Liver (tissue), 3 donors: ENCODE data around the gene IFNGR1.

Experiments used
- ATF3 ChIP-seq: IDR thresholded peaks from 2 replicates; pipeline ENCODE4 v1.6.1; 2016; ENCODE audit warnings: antibody characterized with exemption
- CTCF ChIP-seq: fragments of 150-350 bp; IDR thresholded peaks from 2 replicates; pipeline ENCODE4 v1.5.1; 2017; ENCODE audit warnings: improper control_type of control experiment, low read depth, low read length; ENCODE audit not compliant: missing input control
- JUND ChIP-seq, 2 donors: IDR thresholded peaks; 2 replicates each; pipeline ENCODE4 v1.6.1; 2016; ENCODE audit warnings: antibody characterized with exemption in 2 of 2
- MAX ChIP-seq: IDR thresholded peaks from 2 replicates; pipeline ENCODE4 v1.6.1; 2016; ENCODE audit warnings: antibody characterized with exemption
- REST ChIP-seq: IDR thresholded peaks from 2 replicates; pipeline ENCODE4 v1.6.1; 2016; ENCODE audit warnings: antibody characterized with exemption, mild to moderate bottlenecking
- SP1 ChIP-seq: IDR thresholded peaks from 2 replicates; pipeline ENCODE4 v1.6.1; 2018; ENCODE audit warnings: antibody characterized with exemption, mild to moderate bottlenecking
- TAF1 ChIP-seq: conservative IDR thresholded peaks from 2 replicates; pipeline ENCODE4 v1.6.1; 2016; ENCODE audit warnings: antibody characterized with exemption, mild to moderate bottlenecking
- donor health status: healthy.
- donor health status: healthy.

GRCh38 chr6:137216875-137217553, 2.2 kb downstream of the IFNGR1 start:
- TF ChIP-seq TAF1 (no peak), CTCF (no peak), SP1 (no peak), REST (no peak), MAX (no peak), ATF3 (no peak), JUND (IDR thresholded peaks at IDR 0.05) (no peak)
